HepG2 (cell line): ENCODE results near the gene CD34.

Source experiments
- CHD2 ChIP-seq: IDR thresholded peaks from 2 replicates; pipeline ENCODE4 v1.6.1; 2011; ENCODE audit warnings: low read depth, low read length, improper control_type of control experiment
- GPBP1L1 ChIP-seq: sonication (generic); formaldehyde crosslinking; IDR thresholded peaks from 2 replicates; pipeline ENCODE4 v1.5.0; 2020; ENCODE audit warnings: mild to moderate bottlenecking, missing genetic modification reagents
- GZF1 ChIP-seq: sonication (generic); formaldehyde crosslinking; IDR thresholded peaks from 2 replicates; pipeline ENCODE4 v1.5.1; 2020; ENCODE audit warnings: mild to moderate bottlenecking, missing genetic modification reagents
- IRF1 ChIP-seq: sonication (generic); formaldehyde crosslinking; IDR thresholded peaks from 2 replicates; pipeline ENCODE4 v1.4.0; 2020; ENCODE audit warnings: low read depth, mild to moderate bottlenecking, missing genetic modification reagents
- ZBTB33 ChIP-seq: sonication (generic); formaldehyde crosslinking; IDR thresholded peaks from 2 replicates; pipeline ENCODE4 v1.4.0; 2020; ENCODE audit warnings: missing genetic modification reagents

- TF ChIP-seq GZF1 (CRISPR knock-in tag) (no peak), GPBP1L1 (CRISPR knock-in tag) (no peak), IRF1 (CRISPR knock-in tag) (no peak), CHD2 (no peak), ZBTB33 (CRISPR knock-in tag) (no peak)
Observed at GRCh38 chr1:207897188-207897587, 13.7 kb downstream of the CD34 start.
